Endothelial cell of umbilical vein (primary cell): ENCODE results near the gene MYDGF. TPM values are rescaled to one million over a fixed set of nuclear protein-coding genes. Genes with fewer than 3 reads are reported as not detected.

ENCODE experiments used
- BruUV-seq: library from RNA; stranded (reverse); fragments of 400-500 nt; replicated peaks from 2 replicates; lab custom pipeline; 2021; lab: Mats Ljungman, UMichigan
- CTCF ChIA-PET: fragments of 300-600, 350-600 bp; sonication (Branson Sonifier 250); formaldehyde crosslinking; loops from one replicate; lab custom pipeline; 2021; ENCODE audit warnings: antibody characterized with exemption, inconsistent platforms; lab: Charles Lee
- POLR2A ChIA-PET: fragments of 300-600, 350-600 bp; sonication (Branson Sonifier 250); formaldehyde crosslinking; loops from one replicate; lab custom pipeline; 2021; ENCODE audit warnings: antibody characterized with exemption, inconsistent platforms; lab: Charles Lee
- DNase-seq: peaks from one replicate; pipeline ENCODE4 v3.0.0-alpha.2; 2011; ENCODE audit warnings: low read depth, low spot score
- FAIRE-seq: peaks from 2 replicates; lab custom pipeline; 2011; peaks lifted over from hg19 to GRCh38; lab: Jason Lieb, UNC
- H2AFZ ChIP-seq: 2 replicates; pipeline ENCODE4 v1.6.0; 2012; ENCODE audit warnings: low read depth, low read length, control low read depth, inconsistent platforms
- H3K27ac ChIP-seq: 2 replicates; pipeline ENCODE4 v1.5.1; 2011; ENCODE audit warnings: low read depth, mild to moderate bottlenecking, control low read depth, low read length, moderate library complexity; ENCODE audit not compliant: insufficient read depth
- H3K27me3 ChIP-seq, 2 experiments: 2 replicates each; pipeline versions ENCODE4 v1.6.0 to v1.6.1; 2011; ENCODE audit warnings: low read length in 2 of 2, mixed read lengths in 1 of 2; ENCODE audit not compliant: control insufficient read depth in 2 of 2, insufficient read depth in 2 of 2
- H3K36me3 ChIP-seq, 2 experiments: 2 replicates in 1 of 2; 3 replicates in 1 of 2; pipeline ENCODE4 v1.5.1; 2011; ENCODE audit warnings: low read length in 2 of 2, mild to moderate bottlenecking in 1 of 2, moderate library complexity in 1 of 2; ENCODE audit not compliant: control insufficient read depth in 2 of 2, insufficient read depth in 2 of 2; ENCODE audit errors: extremely low read depth in 1 of 2
- H3K4me1 ChIP-seq: 3 replicates; pipeline ENCODE4 v1.5.1; 2011; ENCODE audit warnings: mild to moderate bottlenecking, low read length; ENCODE audit not compliant: control insufficient read depth, insufficient read depth; ENCODE audit errors: extremely low read depth
- H3K4me2 ChIP-seq: 2 replicates; pipeline ENCODE4 v1.6.1; 2011; ENCODE audit warnings: low read length, control low read depth, mixed read lengths; ENCODE audit not compliant: insufficient read depth
- H3K4me3 ChIP-seq, 3 experiments: fragments of 200-600 bp in 1 of 3; sonication (generic), shearing (Covaris generic) in 1 of 3; replicated peaks in 1 of 3; 2 replicates each; pipeline ENCODE4 v1.5.1; 2011 to 2016; ENCODE audit warnings: control low read depth in 3 of 3, low read length in 3 of 3, mild to moderate bottlenecking in 2 of 3, inconsistent platforms in 1 of 3, low read depth in 1 of 3, moderate library complexity in 1 of 3; ENCODE audit not compliant: insufficient read depth in 1 of 3
- H3K79me2 ChIP-seq: 2 replicates; pipeline ENCODE4 v1.6.0; 2012; ENCODE audit warnings: low read length, inconsistent platforms; ENCODE audit not compliant: control insufficient read depth, insufficient read depth
- H3K9ac ChIP-seq: replicated peaks from 2 replicates; pipeline ENCODE3; 2011; ENCODE audit warnings: low read length, control low read depth; ENCODE audit not compliant: insufficient read depth; ENCODE audit errors: extremely low read depth
- H3K9me1 ChIP-seq: replicated peaks from 3 replicates; pipeline ENCODE4 v1.6.0; 2011; ENCODE audit warnings: mild to moderate bottlenecking, low read length; ENCODE audit not compliant: control insufficient read depth, insufficient read depth; ENCODE audit errors: extremely low read depth
- H3K9me3 ChIP-seq: replicated peaks from 2 replicates; pipeline ENCODE4 v1.5.1; 2012; ENCODE audit warnings: low read length, inconsistent platforms; ENCODE audit not compliant: control insufficient read depth, insufficient read depth
- H4K20me1 ChIP-seq: replicated peaks from 2 replicates; pipeline ENCODE3; 2011; ENCODE audit warnings: mild to moderate bottlenecking, low read length; ENCODE audit not compliant: control insufficient read depth, insufficient read depth; ENCODE audit errors: extremely low read depth
- EZH2 ChIP-seq: IDR thresholded peaks from 2 replicates; pipeline ENCODE4 v1.6.1; 2012; ENCODE audit warnings: borderline replicate concordance, low read depth, mild to moderate bottlenecking, moderate library complexity, low read length, inconsistent platforms; ENCODE audit not compliant: severe bottlenecking
- FOS ChIP-seq: IDR thresholded peaks from 2 replicates; pipeline ENCODE4 v1.6.1; 2011; ENCODE audit warnings: mild to moderate bottlenecking, low read length, moderate library complexity, borderline replicate concordance; ENCODE audit not compliant: insufficient read depth
- GATA2 ChIP-seq: IDR thresholded peaks from 2 replicates; pipeline ENCODE4 v1.7.0; 2011; ENCODE audit warnings: low read depth, mild to moderate bottlenecking, moderate library complexity, mixed read lengths, low read length; ENCODE audit not compliant: insufficient read length, insufficient read depth
- JUN ChIP-seq: IDR thresholded peaks from 2 replicates; pipeline ENCODE4 v1.6.1; 2011; ENCODE audit warnings: borderline replicate concordance, low read depth; ENCODE audit not compliant: insufficient read length, insufficient read depth
- MYC ChIP-seq: IDR thresholded peaks from one replicate; pipeline ENCODE4 v1.6.1; 2011; ENCODE audit warnings: mild to moderate bottlenecking, low read depth, low read length
- POLR2A ChIP-seq: IDR thresholded peaks from 2 replicates; pipeline ENCODE4 v1.6.1; 2012; ENCODE audit warnings: low read depth, mild to moderate bottlenecking, control low read depth, low read length
- POLR2AphosphoS5 ChIP-seq: IDR thresholded peaks from 2 replicates; pipeline ENCODE4 v1.6.1; 2012; ENCODE audit warnings: low read depth, mild to moderate bottlenecking, control low read depth, low read length, moderate library complexity; ENCODE audit not compliant: insufficient read depth
- dilution Hi-C: fragments of 300-500 bp; cut with MboI; formaldehyde crosslinking; loops from one replicate; pipeline ENCODE4 v1.15.0; 2019; ENCODE audit warnings: low sequenced_read_pairs; ENCODE audit not compliant: extremely low pct_ligation_motif_present
- intact Hi-C: fragments of 100-400 bp; cut with micrococcal nuclease; formaldehyde crosslinking; loops from one replicate; pipeline ENCODE4 v1.10.0; 2022
- polyA plus RNA-seq, 4 experiments: library from polyadenylated mRNA; depleted of rRNA in 3 of 4; stranded (reverse) in 3 of 4; unstranded in 1 of 4; fragments of >200 nt; gene quantifications; 2 replicates each; pipeline versions ENCODE4 v1.2.1 to v1.2.3, GENCODE V29; 2011 to 2012; ENCODE audit warnings: missing spikeins in 1 of 4
- total RNA-seq: library from RNA; stranded (reverse); gene quantifications from 2 replicates; pipeline ENCODE4 v1.2.3, GENCODE V29; 2021
- TF ChIP-seq, protein P1 (sequence below), 2 donors: IDR thresholded peaks; 1 replicate in 1 of 2; 2 replicates in 1 of 2; pipeline ENCODE4 v1.5.1; 2011; ENCODE audit warnings: low read length in 2 of 2, mild to moderate bottlenecking in 2 of 2, moderate library complexity in 2 of 2, control low read depth in 1 of 2, inconsistent platforms in 1 of 2, low read depth in 1 of 2; ENCODE audit not compliant: insufficient read depth in 1 of 2; ENCODE audit errors: extremely low read depth in 1 of 2
- TF ChIP-seq, protein P2 (sequence below): IDR thresholded peaks from 2 replicates; pipeline ENCODE4 v1.6.1; 2011; ENCODE audit not compliant: insufficient read depth, insufficient read length

MYDGF gene
- total and polyA plus RNA-seq, 2 donors (not counting 3 experiments of a cell fraction or from before 2014, with no cell fraction given) = 191 to 337 TPM

DNA sequence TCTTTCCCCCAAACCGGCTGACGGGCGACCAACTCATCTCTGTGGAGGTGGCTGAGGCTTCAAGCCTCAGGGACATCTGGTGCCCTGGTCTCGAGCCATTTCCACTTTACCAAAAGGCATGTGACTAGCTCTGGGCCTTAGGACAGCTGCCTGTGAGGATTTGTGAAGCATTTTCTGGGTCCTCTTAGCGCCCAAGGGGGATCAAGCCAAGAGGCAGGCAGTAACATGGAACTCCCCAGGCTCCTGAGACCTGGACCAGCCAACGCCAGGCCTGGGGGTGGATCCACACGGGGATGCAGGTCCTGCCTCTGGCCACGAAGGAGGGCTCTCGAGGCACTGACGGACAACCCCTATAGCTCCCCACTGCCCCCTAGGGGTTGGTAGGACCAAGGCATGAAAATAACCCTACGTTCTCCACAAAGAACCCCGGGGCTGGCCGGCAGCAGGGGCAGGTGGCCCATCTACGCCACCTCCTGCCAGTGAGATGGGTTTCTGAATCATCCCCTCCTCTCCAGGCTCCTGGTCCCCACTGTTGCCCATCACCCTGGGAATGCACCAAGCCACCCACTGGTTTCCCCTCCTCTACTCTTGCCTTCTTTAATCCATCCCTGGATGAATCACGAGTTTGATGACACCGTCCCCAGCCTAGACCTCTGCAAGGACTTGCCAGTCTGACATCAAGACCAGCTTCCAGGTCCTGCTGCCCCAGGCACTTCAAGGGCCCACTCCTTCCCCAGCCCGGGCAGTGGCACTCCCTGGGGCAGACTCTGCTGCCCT, 7.0 kb upstream of the MYDGF start:
- H3K36me3 ChIP-seq = peaks cover 2 to 15% of the 10 kb centered on the region in 2 experiments
- dilution Hi-C loops (no loop called here), intact Hi-C loops (no loop called here)
- BruUV-seq = no TSS peak
- no peaks in the 10 kb centered on the region for H4K20me1 ChIP-seq
- H3K4me1 ChIP-seq = no peaks in the 10 kb centered on the region
- FAIRE-seq (peak; percentile 38), DNase-seq (peak; percentile 18)
- H3K79me2 ChIP-seq = no peaks in the 10 kb centered on the region
- POLR2A ChIA-PET = no interaction called here
- H3K27me3 ChIP-seq = no peaks in the 10 kb centered on the region
- H2AFZ ChIP-seq = no peak overlapping the region
- TF ChIP-seq FOS = no peak
- TF ChIP-seq, protein P1, sequence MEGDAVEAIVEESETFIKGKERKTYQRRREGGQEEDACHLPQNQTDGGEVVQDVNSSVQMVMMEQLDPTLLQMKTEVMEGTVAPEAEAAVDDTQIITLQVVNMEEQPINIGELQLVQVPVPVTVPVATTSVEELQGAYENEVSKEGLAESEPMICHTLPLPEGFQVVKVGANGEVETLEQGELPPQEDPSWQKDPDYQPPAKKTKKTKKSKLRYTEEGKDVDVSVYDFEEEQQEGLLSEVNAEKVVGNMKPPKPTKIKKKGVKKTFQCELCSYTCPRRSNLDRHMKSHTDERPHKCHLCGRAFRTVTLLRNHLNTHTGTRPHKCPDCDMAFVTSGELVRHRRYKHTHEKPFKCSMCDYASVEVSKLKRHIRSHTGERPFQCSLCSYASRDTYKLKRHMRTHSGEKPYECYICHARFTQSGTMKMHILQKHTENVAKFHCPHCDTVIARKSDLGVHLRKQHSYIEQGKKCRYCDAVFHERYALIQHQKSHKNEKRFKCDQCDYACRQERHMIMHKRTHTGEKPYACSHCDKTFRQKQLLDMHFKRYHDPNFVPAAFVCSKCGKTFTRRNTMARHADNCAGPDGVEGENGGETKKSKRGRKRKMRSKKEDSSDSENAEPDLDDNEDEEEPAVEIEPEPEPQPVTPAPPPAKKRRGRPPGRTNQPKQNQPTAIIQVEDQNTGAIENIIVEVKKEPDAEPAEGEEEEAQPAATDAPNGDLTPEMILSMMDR (IDR thresholded peaks at IDR 0.05; ENCODE audit: extremely low read depth in 1 of 2, insufficient read depth in 1 of 2, low read depth in 1 of 2, low read length in 2 of 2) = peak; percentile 32 to 60
- TF ChIP-seq, protein P2, sequence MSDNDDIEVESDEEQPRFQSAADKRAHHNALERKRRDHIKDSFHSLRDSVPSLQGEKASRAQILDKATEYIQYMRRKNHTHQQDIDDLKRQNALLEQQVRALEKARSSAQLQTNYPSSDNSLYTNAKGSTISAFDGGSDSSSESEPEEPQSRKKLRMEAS = no peak
- no peak overlapping the region for H3K4me2 ChIP-seq
- no peak overlapping the region for H3K27ac ChIP-seq
- no peak overlapping the region for H3K4me3 ChIP-seq
- CTCF ChIA-PET = interaction anchor here (0.6 to 1.5 kb wide), 5 partner anchors 11 to 44 kb away, joined by 3 to 5 read pairs (median 4); no protein-coding TSS in a partner anchor
- no peak overlapping the region for H3K9ac ChIP-seq
- H3K9me1 ChIP-seq = no peaks in the 10 kb centered on the region
- H3K9me3 ChIP-seq = no peaks in the 10 kb centered on the region

DNA sequence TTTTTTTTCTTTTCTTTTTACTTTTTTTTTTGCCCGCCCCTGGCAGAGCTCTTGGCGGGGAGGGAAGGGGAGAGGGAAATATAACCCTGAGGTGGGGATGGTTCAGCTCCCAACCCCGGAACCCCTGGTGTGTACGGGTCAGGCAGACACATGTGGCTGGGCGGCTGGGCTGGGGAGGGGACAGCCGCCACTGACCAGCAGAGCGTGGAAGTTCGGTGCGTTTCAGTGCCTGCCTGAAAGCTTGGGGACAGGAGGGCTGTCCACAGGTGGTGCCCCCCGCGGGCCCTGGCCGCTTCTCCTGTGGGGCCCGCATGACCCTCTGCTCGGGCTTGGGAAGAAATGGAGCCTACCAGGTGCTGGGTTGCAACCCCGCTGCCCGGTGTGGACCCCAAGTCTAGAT, 5.2 kb upstream of the MYDGF start:
- ChIA-PET CTCF (interaction anchor here (1.2 kb wide), 1 partner anchor 14 kb away, joined by 3 read pairs; no protein-coding TSS in a partner anchor), POLR2A (no interaction called here)
- no peak overlapping the region for H3K27ac ChIP-seq
- no peaks in the 10 kb centered on the region for H3K9me3 ChIP-seq
- intact Hi-C loops = no loop called here
- H4K20me1 ChIP-seq = no peaks in the 10 kb centered on the region
- no peaks in the 10 kb centered on the region for H3K9me1 ChIP-seq
- TF ChIP-seq GATA2 (no peak), EZH2 (no peak), FOS (no peak), POLR2A (no peak), JUN (no peak), MYC (no peak), POLR2AphosphoS5 (no peak)
- TF ChIP-seq, protein P1 (IDR thresholded peaks at IDR 0.05; ENCODE audit: extremely low read depth in 1 of 2, insufficient read depth in 1 of 2, low read depth in 1 of 2, low read length in 2 of 2) = no peak
- TF ChIP-seq, protein P2 = no peak
- H3K79me2 ChIP-seq = no peaks in the 10 kb centered on the region
- peaks cover 8% of the 10 kb centered on the region for H3K4me1 ChIP-seq
- TSS peak; percentile 82 for BruUV-seq
- H3K4me2 ChIP-seq = no peak overlapping the region
- peaks cover 2 to 15% of the 10 kb centered on the region in 2 experiments for H3K36me3 ChIP-seq
- DNase-seq (no peak), FAIRE-seq (no peak)
- H3K9ac ChIP-seq = no peak overlapping the region
- no peaks in the 10 kb centered on the region for H3K27me3 ChIP-seq
- H2AFZ ChIP-seq = no peak overlapping the region
- dilution Hi-C loops = no loop called here
- H3K4me3 ChIP-seq = no peak overlapping the region
